HG03378 (cell line): ENCODE results near the gene SPAG9.

Experiments used
- ATAC-seq: cut with Tn5 transposase; IDR thresholded peaks from one replicate; pipeline ENCODE4 v1.9.1; 2021; ENCODE audit warnings: mild to moderate bottlenecking, moderate library complexity; ENCODE audit not compliant: unreplicated experiment

The SPAG9 gene

GRCh38 chr17:50959341-50959740, 161.3 kb downstream of the SPAG9 start:
- ATAC-seq, result no peak

- ATAC-seq, result no peak
Observed at GRCh38 chr17:50957600-50958575, 162.8 kb downstream of the SPAG9 start.

- no peak for ATAC-seq
Observed at GRCh38 chr17:50956750-50957523, 163.7 kb downstream of the SPAG9 start.

- ATAC-seq, result no peak
Observed at GRCh38 chr17:50956409-50956749, 164.3 kb downstream of the SPAG9 start.

DNA sequence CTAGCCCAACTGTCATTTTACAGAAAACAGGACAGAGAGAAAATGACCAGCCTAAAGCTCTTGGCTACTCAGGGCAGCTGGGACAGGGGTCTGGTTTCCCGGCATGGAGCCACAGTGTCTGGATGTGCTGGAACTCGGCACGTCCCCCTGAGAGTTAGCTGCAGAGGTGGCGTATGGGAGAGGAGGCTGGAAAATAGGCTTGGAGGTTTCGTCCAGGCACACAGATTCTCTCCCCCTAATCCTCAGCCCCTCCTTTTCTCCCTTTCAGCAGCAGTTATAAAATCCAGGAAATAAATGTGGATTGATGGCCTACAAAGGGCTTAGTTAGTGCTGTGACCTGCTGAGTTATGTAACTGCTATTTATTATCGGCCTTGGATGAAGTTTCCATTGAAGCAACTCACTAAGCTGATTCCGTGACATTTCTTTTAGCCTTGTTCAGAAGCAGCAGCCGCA, 165.0 kb downstream of the SPAG9 start:
- no peak for ATAC-seq

GRCh38 chr17:50955160-50955559, 165.5 kb downstream of the SPAG9 start:
- no peak for ATAC-seq

GRCh38 chr17:50954641-50955121, 166.0 kb downstream of the SPAG9 start:
- no peak for ATAC-seq

GRCh38 chr17:50953831-50954601, 166.7 kb downstream of the SPAG9 start:
- no peak for ATAC-seq

- no peak for ATAC-seq
Observed at GRCh38 chr17:50953518-50953830, 167.2 kb downstream of the SPAG9 start.

GRCh38 chr17:50952889-50953288, 167.8 kb downstream of the SPAG9 start:
- ATAC-seq, result no peak

- ATAC-seq, result no peak
Observed at GRCh38 chr17:50952013-50952412, 168.7 kb downstream of the SPAG9 start.

GRCh38 chr17:50949989-50950877, 170.4 kb downstream of the SPAG9 start:
- ATAC-seq, result no peak

GRCh38 chr17:50949128-50949988, 171.3 kb downstream of the SPAG9 start:
- no peak for ATAC-seq

DNA sequence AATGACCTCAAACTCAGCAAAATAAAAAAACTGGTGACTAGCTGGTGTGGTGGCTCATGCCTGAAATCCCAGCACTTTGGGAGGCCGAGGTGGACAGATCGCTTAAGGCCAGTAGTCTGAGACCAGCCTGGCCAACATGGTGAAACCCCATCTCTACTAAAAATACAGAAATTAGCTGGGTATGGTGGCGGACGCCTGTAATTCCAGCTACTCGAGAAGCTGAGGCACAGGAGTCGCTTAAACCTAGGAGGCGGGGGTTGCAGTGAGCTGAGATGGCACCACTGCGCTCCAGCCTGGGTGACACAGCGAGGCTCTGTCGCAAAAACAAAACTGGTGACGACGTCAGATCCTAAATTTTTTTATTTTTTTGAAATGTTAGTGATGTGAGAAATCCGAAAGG, 172.0 kb downstream of the SPAG9 start:
- no peak for ATAC-seq

- ATAC-seq, result no peak
Observed at GRCh38 chr17:50947782-50948543, 172.7 kb downstream of the SPAG9 start.

- no peak for ATAC-seq
Observed at GRCh38 chr17:50946891-50947781, 173.5 kb downstream of the SPAG9 start.

DNA sequence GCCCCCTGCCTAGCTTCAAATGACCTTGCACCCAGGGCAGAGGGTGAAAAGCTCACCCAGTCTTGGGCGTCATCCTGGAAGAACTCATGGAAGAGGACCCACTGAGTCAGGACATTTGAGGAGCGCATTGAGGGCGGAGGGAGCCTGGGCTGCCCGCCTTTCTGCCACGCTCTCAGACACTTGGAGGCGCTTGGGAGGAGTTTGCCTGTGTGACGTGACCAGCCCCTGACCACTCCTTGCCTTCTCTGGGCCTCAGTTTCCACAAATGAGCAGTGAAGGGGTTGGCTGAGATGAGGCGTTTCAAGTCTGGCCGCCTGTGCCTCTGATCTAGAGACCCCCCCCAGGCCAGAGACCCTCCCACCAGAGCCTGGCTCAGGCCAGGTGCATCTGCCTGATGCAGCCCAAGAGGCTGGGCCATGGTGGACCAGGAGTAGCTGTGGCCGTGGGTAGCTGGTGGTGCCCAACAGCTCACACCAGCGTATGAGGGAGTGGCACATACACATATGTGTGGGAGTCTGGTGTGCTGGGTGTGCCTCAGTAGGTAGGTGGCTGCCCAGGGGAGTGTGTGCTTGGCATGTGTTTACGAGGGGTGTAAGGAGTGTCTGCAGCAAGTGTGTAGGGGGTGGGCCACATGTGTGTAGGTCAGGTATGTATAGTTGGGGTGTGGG, 174.3 kb downstream of the SPAG9 start:
- ATAC-seq, result no peak
